Cardiac atrium fibroblast (primary cell): Measurements from ENCODE around the gene ATF4. TPM values are rescaled to one million over a fixed set of nuclear protein-coding genes. Genes with fewer than 3 reads are reported as not detected.

ENCODE experiments used
- total RNA-seq: library from RNA; depleted of rRNA; stranded (reverse); fragments of >200 nt; gene quantifications from 2 replicates; pipeline ENCODE4 v1.2.3, GENCODE V29; 2015

ATF4 gene, protein sequence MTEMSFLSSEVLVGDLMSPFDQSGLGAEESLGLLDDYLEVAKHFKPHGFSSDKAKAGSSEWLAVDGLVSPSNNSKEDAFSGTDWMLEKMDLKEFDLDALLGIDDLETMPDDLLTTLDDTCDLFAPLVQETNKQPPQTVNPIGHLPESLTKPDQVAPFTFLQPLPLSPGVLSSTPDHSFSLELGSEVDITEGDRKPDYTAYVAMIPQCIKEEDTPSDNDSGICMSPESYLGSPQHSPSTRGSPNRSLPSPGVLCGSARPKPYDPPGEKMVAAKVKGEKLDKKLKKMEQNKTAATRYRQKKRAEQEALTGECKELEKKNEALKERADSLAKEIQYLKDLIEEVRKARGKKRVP
- total RNA-seq: 460 and 552 TPM in 2 replicates

DNA sequence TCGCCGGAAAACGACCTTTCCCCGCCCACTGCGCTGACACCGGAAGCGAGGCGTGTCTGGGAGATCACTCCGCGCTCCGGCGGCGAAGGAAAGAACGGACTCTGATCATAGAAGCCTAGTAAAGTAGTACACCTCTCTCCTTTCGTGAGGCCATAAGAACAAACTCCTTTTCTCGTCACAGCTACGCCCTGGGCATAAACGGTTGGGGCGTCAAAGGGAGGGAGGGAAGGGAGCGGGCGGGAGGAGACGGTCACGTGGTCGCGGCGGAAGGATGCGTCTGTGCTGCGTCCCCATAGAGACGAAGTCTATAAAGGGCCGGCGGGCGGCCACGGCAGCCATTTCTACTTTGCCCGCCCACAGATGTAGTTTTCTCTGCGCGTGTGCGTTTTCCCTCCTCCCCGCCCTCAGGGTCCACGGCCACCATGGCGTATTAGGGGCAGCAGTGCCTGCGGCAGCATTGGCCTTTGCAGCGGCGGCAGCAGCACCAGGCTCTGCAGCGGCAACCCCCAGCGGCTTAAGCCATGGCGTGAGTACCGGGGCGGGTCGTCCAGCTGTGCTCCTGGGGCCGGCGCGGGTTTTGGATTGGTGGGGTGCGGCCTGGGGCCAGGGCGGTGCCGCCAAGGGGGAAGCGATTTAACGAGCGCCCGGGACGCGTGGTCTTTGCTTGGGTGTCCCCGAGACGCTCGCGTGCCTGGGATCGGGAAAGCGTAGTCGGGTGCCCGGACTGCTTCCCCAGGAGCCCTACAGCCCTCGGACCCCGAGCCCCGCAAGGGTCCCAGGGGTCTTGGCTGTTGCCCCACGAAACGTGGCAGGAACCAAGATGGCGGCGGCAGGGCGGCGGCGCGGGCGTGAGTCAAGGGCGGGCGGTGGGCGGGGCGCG lies at the start of gene ATF4:
TSS of gene ATF4 (plus strand) at position 337 of the 880 bp plus-strand sequence. CDS start 884 bp downstream, outside the sequence.

DNA sequence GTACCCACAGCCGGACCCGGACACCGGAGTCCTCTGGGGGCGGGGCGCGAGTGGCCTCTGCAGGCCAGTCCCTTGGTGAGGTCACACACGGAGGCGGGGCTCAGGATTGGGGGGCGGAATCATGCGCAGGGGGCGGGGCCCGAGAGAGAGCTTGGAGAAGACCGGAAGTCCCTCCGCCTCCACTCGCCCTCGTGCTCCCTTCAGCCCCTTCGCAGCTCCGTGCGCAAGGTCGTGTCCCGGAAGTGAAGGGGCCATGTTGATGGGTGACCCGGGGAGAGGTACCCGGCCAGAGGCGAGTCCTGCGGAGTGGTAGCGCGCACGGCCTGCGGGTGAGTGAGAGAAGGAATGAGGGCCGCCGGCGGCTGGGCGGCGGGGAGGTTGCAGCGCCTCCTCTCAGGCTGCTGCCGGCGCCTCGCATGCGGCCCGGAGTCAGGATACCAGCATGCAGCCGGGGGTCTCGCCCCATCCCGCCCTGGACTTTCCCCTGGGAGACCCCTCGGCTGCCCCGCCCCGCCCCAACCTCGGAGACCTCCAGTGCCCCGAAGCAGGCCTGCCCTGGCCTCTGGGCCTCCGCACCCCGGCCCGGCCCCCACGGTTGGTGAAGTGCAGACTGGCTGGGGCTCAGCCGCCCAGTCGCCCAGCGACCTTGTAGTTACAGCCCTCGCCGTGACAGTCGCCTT lies 18.1 kb upstream of the ATF4 start, which contains the start of gene MIEF1:
TSS of gene MIEF1 (plus strand) at position 182 of the 680 bp plus-strand sequence. CDS start 9,005 bp downstream, outside the sequence.

DNA sequence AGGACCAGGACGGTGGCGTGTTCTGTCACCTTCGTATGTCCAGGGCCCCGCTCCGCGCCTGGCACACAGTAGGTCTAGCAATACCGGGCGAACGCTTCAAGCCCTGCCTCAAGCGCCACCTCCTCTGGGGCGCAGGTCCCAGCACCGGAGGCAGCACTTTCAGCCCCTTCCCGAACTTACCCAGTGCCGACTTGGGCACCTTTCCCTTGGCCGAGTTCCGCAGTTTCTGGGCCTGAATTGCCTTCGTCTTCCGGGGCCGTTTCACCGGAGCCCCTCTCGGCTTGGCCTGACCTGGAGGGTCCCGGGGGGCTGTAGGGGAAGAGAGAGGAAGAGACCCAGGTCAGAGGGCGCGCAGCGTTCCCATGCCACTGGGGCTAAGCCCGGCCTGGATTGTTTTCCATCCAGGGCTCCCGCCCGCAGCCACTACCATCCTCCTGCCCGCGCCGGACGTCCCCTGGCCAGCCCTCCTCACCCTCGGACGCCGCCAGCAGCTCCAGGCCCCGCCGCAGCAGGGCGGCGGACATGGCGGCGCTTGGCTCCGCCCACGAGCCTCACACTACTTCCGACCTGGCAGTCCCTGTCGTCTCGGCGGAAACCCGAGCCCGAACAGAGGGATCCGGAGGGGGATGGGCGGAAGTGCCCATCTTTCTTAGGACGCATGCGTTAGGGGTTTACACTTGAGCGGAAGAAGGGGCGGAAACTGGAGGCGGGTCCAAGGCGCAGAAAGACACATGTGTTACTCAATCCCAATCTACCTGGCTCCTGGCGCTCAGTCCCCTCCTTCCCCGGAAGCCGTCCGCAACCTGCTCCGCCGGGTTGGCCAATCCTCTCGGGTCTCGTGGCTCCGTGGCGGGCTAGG lies 12.1 kb downstream of the ATF4 start, which contains the start of gene RPS19BP1:
TSS of gene RPS19BP1 (minus strand) at position 534 of the 859 bp plus-strand sequence. CDS start at position 524, 10 bp downstream.

DNA sequence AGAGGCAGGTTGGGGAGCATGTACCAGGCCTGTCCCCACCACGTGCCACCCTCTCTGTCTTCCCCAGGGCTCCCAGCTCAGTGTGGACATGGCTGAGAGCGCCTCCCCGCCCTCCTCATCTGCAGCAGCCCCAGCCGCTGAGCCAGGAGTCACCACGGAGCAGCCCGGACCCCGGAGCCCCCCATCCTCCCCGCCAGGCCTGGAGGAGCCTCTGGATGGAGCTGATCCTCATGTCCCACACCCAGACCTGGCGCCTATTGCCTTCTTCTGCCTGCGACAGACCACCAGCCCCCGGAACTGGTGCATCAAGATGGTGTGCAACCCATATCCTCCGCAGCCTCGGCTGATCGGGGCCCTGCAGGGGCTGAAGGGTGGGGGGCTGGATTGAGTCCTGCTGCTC lies 50.3 kb downstream of the ATF4 start, which contains the start of gene CACNA1I:
TSS of gene CACNA1I (plus strand) at position 89 of the 400 bp plus-strand sequence. CDS start at position 89, 0 bp downstream.

Other genes starting within 250 kb of the ATF4 start
- 2,377 and 2,569 TPM in 2 replicates for gene RPL3, start 200.9 kb upstream of the ATF4 start, total RNA-seq
- 13.0 and 17.8 TPM in 2 replicates for gene SYNGR1, start 170.6 kb upstream of the ATF4 start, total RNA-seq
- gene TAB1, start 120.8 kb upstream of the ATF4 start, total RNA-seq: 13.7 and 14.7 TPM in 2 replicates
- 1.8 and 3.2 TPM in 2 replicates for gene MGAT3, start 63.5 kb upstream of the ATF4 start, total RNA-seq
- 21.8 and 23.0 TPM in 2 replicates for gene MIEF1, start 18.3 kb upstream of the ATF4 start, total RNA-seq
- gene RPS19BP1, start 12.2 kb downstream of the ATF4 start, total RNA-seq: 85.7 and 97.7 TPM in 2 replicates
- not detected in 2 replicates for gene CACNA1I, start 50.2 kb downstream of the ATF4 start, total RNA-seq